CD14-positive monocyte (primary cell): ENCODE data around the gene PIM1. TPM values are rescaled to one million over a fixed set of nuclear protein-coding genes. Genes with fewer than 3 reads are reported as not detected.

Experiments used
- DNase-seq, 3 donors: peaks; one replicate each; pipeline ENCODE4 v3.0.0-alpha.2; 2011 to 2022
- H2AFZ ChIP-seq: 2 replicates; pipeline ENCODE4 v1.6.0; 2012; ENCODE audit warnings: mild to moderate bottlenecking, low read depth, low read length, inconsistent platforms; ENCODE audit not compliant: insufficient read depth, poor library complexity, severe bottlenecking
- H3K27ac ChIP-seq, 2 donors: 1 replicate in 1 of 2; 2 replicates in 1 of 2; pipeline ENCODE4 v1.5.1; 2012 to 2013; ENCODE audit warnings: low read length in 2 of 2, control low read depth in 1 of 2, inconsistent platforms in 1 of 2, low read depth in 1 of 2, mild to moderate bottlenecking in 1 of 2
- H3K27me3 ChIP-seq, 2 donors: one replicate each; pipeline versions ENCODE4 v1.6.0 to v1.6.1; 2011 to 2013; ENCODE audit warnings: low read length in 2 of 2; ENCODE audit not compliant: control insufficient read depth in 2 of 2, insufficient read depth in 2 of 2
- H3K36me3 ChIP-seq, 2 donors: replicated peaks in 1 of 2; 1 replicate in 1 of 2; 2 replicates in 1 of 2; pipeline versions ENCODE4 v1.5.1 to v1.6.1; 2012 to 2013; ENCODE audit warnings: low read length in 2 of 2, control low read depth in 1 of 2, inconsistent platforms in 1 of 2, mild to moderate bottlenecking in 1 of 2; ENCODE audit not compliant: insufficient read depth in 2 of 2, control insufficient read depth in 1 of 2
- H3K4me1 ChIP-seq, 2 donors: 1 replicate in 1 of 2; 2 replicates in 1 of 2; pipeline versions ENCODE4 v1.5.1 to v1.6.1; 2012 to 2013; ENCODE audit warnings: low read length in 2 of 2, control low read depth in 1 of 2, inconsistent platforms in 1 of 2, mild to moderate bottlenecking in 1 of 2, moderate library complexity in 1 of 2; ENCODE audit not compliant: insufficient read depth in 2 of 2, control insufficient read depth in 1 of 2
- H3K4me2 ChIP-seq: replicated peaks from 2 replicates; pipeline ENCODE3; 2012; ENCODE audit warnings: low read length, moderate library complexity, mild to moderate bottlenecking; ENCODE audit not compliant: poor library complexity, severe bottlenecking; ENCODE audit errors: extremely low read depth
- H3K4me3 ChIP-seq, 3 experiments: fragments of 200-600 bp in 1 of 3; sonication (generic) in 1 of 3; replicated peaks in 1 of 3; 1 replicate in 2 of 3; 2 replicates in 1 of 3; pipeline ENCODE4 v1.5.1; 2011 to 2013; ENCODE audit warnings: low read length in 3 of 3, mild to moderate bottlenecking in 3 of 3, control low read depth in 2 of 3, low read depth in 2 of 3, inconsistent platforms in 1 of 3, moderate library complexity in 1 of 3
- H3K79me2 ChIP-seq: 2 replicates; pipeline ENCODE4 v1.6.0; 2012; ENCODE audit warnings: mild to moderate bottlenecking, control low read depth, inconsistent platforms, low read length, moderate library complexity; ENCODE audit not compliant: insufficient read depth
- H3K9ac ChIP-seq: 2 replicates; pipeline ENCODE4 v1.6.0; 2017; ENCODE audit warnings: low read length, mild to moderate bottlenecking; ENCODE audit not compliant: insufficient read depth, poor library complexity, severe bottlenecking
- H3K9me3 ChIP-seq, 2 donors: replicated peaks in 1 of 2; 1 replicate in 1 of 2; 2 replicates in 1 of 2; pipeline versions ENCODE4 v1.5.1 to v1.6.1; 2012 to 2013; ENCODE audit warnings: low read length in 2 of 2, control low read depth in 1 of 2; ENCODE audit not compliant: control insufficient read depth in 1 of 2, insufficient read depth in 1 of 2
- H4K20me1 ChIP-seq: 2 replicates; pipeline ENCODE4 v1.6.0; 2012; ENCODE audit warnings: mild to moderate bottlenecking, low read length, control low read depth, moderate library complexity; ENCODE audit not compliant: insufficient read depth
- H3K27ac Mint-ChIP-seq, 7 donors: one replicate each; pipeline ENCODE4 v1.8.0; 2020; ENCODE audit warnings: mild to moderate bottlenecking in 7 of 7, mixed read lengths in 7 of 7, moderate library complexity in 6 of 7, inconsistent platforms in 2 of 7
- H3K27me3 Mint-ChIP-seq, 3 donors: one replicate each; pipeline ENCODE4 v1.8.0; 2021 to 2022; ENCODE audit warnings: low read depth in 3 of 3, mild to moderate bottlenecking in 3 of 3, mixed read lengths in 3 of 3, moderate library complexity in 3 of 3, inconsistent platforms in 1 of 3
- H3K36me3 Mint-ChIP-seq, 2 donors: one replicate each; pipeline ENCODE4 v1.8.0; 2020; ENCODE audit warnings: mixed read lengths in 2 of 2, inconsistent platforms in 1 of 2, mild to moderate bottlenecking in 1 of 2
- H3K4me1 Mint-ChIP-seq: one replicate; pipeline ENCODE4 v1.8.0; 2020; ENCODE audit warnings: mild to moderate bottlenecking, mixed read lengths
- H3K4me3 Mint-ChIP-seq, 2 donors: one replicate each; pipeline ENCODE4 v1.8.0; 2020; ENCODE audit warnings: mild to moderate bottlenecking in 2 of 2, mixed read lengths in 2 of 2, moderate library complexity in 1 of 2
- H3K9me3 Mint-ChIP-seq, 7 donors: one replicate each; pipeline ENCODE4 v1.8.0; 2020 to 2022; ENCODE audit warnings: mixed read lengths in 7 of 7, mild to moderate bottlenecking in 6 of 7, moderate library complexity in 6 of 7, inconsistent platforms in 2 of 7
- WGBS: methylation state at CpG from one replicate; pipeline ENCODE4 v1.1.5; 2013; ENCODE audit warnings: missing lambda C conversion rate; ENCODE audit not compliant: insufficient coverage; 5-methylcytosine and 5-hydroxymethylcytosine counted together
- intact Hi-C, 2 donors: fragments of 100-400 bp; cut with micrococcal nuclease; formaldehyde crosslinking; loops; one replicate each; pipeline versions ENCODE4 v1.15.0 to v1.15.1; 2023
- polyA plus RNA-seq, 3 donors: library from polyadenylated mRNA; depleted of rRNA in 1 of 3; unstranded in 2 of 3; stranded (reverse) in 1 of 3; fragments of 300-500 nt in 2 of 3; fragments of >200 nt in 1 of 3; fragmentation: Illumina TruSeq in 2 of 3; gene quantifications; 1 replicate in 2 of 3; 2 replicates in 1 of 3; pipeline ENCODE4 v1.2.3, GENCODE V29; 2012 to 2021
- TF ChIP-seq, protein P1 (sequence below): fragments of 200-600 bp; IDR thresholded peaks from one replicate; pipeline ENCODE4 v1.8.0; 2022; ENCODE audit warnings: antibody characterized with exemption, mild to moderate bottlenecking

The PIM1 gene
- polyA plus RNA-seq, 3 donors: 20.5 to 25.0 (median 24.4) TPM

DNA sequence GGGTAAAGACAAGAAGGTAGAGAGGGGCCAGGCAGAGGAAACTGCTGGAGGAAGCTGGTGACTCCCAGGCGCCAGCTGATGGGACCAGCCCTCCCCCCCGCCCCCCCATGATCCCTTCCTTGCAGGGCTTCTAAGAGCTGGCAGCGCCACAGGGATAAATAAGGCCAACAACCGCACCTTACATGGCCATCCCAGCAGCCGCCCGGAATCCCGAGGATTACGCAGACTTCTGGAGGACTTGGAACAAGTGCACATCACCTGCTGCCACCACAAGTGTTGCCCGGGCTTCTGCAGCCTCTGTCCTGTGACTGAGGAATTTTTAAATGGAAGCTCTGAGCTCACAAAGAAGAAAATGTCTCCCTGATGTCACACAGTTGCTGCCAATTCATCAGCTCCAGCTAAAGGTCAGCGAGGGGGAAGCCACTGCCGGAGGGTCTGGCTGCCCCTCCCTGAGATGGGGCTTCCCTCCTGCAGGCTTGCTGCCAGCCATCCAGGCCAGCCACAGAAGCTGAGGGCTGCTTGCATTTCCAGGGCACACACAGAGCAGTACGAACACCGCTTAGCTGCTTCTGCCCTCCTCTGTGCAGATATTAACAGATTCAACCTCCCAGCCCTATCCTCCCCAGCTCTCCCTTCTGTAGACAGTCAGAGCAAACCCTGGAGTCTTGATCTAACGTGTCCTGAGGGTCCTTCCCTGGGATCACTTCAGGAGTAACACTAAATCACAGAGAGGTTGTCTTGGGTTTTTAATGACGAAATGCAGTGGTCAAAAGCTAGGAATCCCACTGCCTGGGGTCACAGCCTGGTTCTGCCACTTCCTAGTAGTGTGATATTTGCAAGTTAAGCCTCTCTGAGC, 38.6 kb upstream of the PIM1 start:
- H2AFZ ChIP-seq: peak overlapping the region; percentile 39
- H3K79me2 ChIP-seq: no peaks in the 10 kb centered on the region
- H3K9me3 ChIP-seq: no peaks in the 10 kb centered on the region
- H3K9me3 Mint-ChIP-seq: peaks cover 0 to 3% (median 0%) of the 10 kb centered on the region in 7 donors
- peak overlapping the region in 1 of 2 donors; percentile 32 for H3K4me3 Mint-ChIP-seq
- H3K9ac ChIP-seq: no peak overlapping the region
- H3K27me3 Mint-ChIP-seq: peaks cover 0 to 2% (median 0%) of the 10 kb centered on the region in 3 donors
- peak overlapping the region; percentile 41 for H3K4me2 ChIP-seq
- intact Hi-C loops: no loop called here
- H3K27me3 ChIP-seq: no peaks in the 10 kb centered on the region
- TF ChIP-seq, protein P1, sequence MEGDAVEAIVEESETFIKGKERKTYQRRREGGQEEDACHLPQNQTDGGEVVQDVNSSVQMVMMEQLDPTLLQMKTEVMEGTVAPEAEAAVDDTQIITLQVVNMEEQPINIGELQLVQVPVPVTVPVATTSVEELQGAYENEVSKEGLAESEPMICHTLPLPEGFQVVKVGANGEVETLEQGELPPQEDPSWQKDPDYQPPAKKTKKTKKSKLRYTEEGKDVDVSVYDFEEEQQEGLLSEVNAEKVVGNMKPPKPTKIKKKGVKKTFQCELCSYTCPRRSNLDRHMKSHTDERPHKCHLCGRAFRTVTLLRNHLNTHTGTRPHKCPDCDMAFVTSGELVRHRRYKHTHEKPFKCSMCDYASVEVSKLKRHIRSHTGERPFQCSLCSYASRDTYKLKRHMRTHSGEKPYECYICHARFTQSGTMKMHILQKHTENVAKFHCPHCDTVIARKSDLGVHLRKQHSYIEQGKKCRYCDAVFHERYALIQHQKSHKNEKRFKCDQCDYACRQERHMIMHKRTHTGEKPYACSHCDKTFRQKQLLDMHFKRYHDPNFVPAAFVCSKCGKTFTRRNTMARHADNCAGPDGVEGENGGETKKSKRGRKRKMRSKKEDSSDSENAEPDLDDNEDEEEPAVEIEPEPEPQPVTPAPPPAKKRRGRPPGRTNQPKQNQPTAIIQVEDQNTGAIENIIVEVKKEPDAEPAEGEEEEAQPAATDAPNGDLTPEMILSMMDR: no peak
- no peaks in the 10 kb centered on the region for H3K36me3 Mint-ChIP-seq
- H3K4me3 ChIP-seq: no peak overlapping the region
- 56% methylated on average over 14 of the region's 15 CpGs for WGBS
- H3K4me1 Mint-ChIP-seq: peaks cover 22% of the 10 kb centered on the region
- peaks cover 22 to 26% of the 10 kb centered on the region in 2 donors for H3K4me1 ChIP-seq
- no peak for DNase-seq
- no peak overlapping the region for H3K27ac ChIP-seq
- no peaks in the 10 kb centered on the region for H4K20me1 ChIP-seq
- no peaks in the 10 kb centered on the region for H3K36me3 ChIP-seq
- peak overlapping the region; percentile 10 to 74 (median 65) for H3K27ac Mint-ChIP-seq

DNA sequence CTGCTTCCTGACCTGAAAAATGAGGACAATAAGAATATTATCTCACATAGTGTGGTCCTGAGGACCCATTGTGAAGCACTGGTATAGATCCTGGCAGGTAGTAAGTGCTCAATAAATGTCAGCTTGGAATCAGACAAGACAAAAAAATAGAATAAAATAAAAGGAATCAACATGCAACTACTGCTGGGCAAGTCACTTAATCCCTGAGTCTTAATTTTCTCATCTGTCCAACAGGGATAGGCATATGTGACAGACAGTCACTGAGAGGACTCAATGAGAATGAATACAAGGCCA, 38.0 kb upstream of the PIM1 start:
- H4K20me1 ChIP-seq: no peaks in the 10 kb centered on the region
- Mint-ChIP-seq H3K27me3 (no peaks in the 10 kb centered on the region), H3K4me1 (peaks cover 22% of the 10 kb centered on the region), H3K27ac (peak overlapping the region in 1 of 7 donors; percentile 11), H3K36me3 (no peaks in the 10 kb centered on the region), H3K4me3 (no peak overlapping the region), H3K9me3 (peaks cover 0 to 3% (median 0%) of the 10 kb centered on the region in 7 donors)
- TF ChIP-seq, protein P1: no peak
- intact Hi-C loops: no loop called here
- no peaks in the 10 kb centered on the region for H3K9me3 ChIP-seq
- H3K4me2 ChIP-seq: no peak overlapping the region
- peak overlapping the region; percentile 39 for H2AFZ ChIP-seq
- no peak for DNase-seq
- no peaks in the 10 kb centered on the region for H3K27me3 ChIP-seq
- peaks cover 22 to 26% of the 10 kb centered on the region in 2 donors for H3K4me1 ChIP-seq
- no peak overlapping the region for H3K9ac ChIP-seq
- no peak overlapping the region for H3K4me3 ChIP-seq
- H3K79me2 ChIP-seq: no peaks in the 10 kb centered on the region
- no peaks in the 10 kb centered on the region for H3K36me3 ChIP-seq
- no peak overlapping the region for H3K27ac ChIP-seq
